WTC11 (cell line): Measurements from ENCODE around the gene ZBTB7C.

Experiments used
- CREM ChIP-seq: sonication (generic); formaldehyde crosslinking; IDR thresholded peaks from 2 replicates; pipeline ENCODE4 v1.8.1; 2022; ENCODE audit warnings: mild to moderate bottlenecking, missing genetic modification reagents, moderate library complexity
- FOXK1 ChIP-seq: sonication (generic); formaldehyde crosslinking; IDR thresholded peaks from 2 replicates; pipeline ENCODE4 v1.8.0; 2022; ENCODE audit warnings: mild to moderate bottlenecking, moderate library complexity, missing genetic modification reagents
- IRF2 ChIP-seq: sonication (generic); formaldehyde crosslinking; IDR thresholded peaks from 2 replicates; pipeline ENCODE4 v1.8.0; 2022; ENCODE audit warnings: low read depth, missing genetic modification reagents, borderline replicate concordance
- RELA ChIP-seq: sonication (generic); formaldehyde crosslinking; IDR thresholded peaks from 2 replicates; pipeline ENCODE4 v1.8.1; 2022; ENCODE audit warnings: missing genetic modification reagents, mild to moderate bottlenecking, borderline replicate concordance
- SP1 ChIP-seq: sonication (generic); formaldehyde crosslinking; conservative IDR thresholded peaks from 2 replicates; pipeline ENCODE4 v1.8.1; 2022; ENCODE audit warnings: missing genetic modification reagents
- TCF7 ChIP-seq: sonication (generic); formaldehyde crosslinking; IDR thresholded peaks from 2 replicates; pipeline ENCODE4 v1.8.0; 2022; ENCODE audit warnings: mild to moderate bottlenecking, low read depth, missing genetic modification reagents, moderate library complexity
- ZBTB21 ChIP-seq: sonication (generic); formaldehyde crosslinking; IDR thresholded peaks from 2 replicates; pipeline ENCODE4 v1.8.1; 2023; ENCODE audit warnings: mild to moderate bottlenecking, missing genetic modification reagents, borderline replicate concordance
- ZNF121 ChIP-seq: sonication (generic); formaldehyde crosslinking; IDR thresholded peaks from 2 replicates; pipeline ENCODE4 v1.8.0; 2023; ENCODE audit warnings: missing genetic modification reagents
- TF ChIP-seq, protein P1 (sequence below): sonication (generic); formaldehyde crosslinking; IDR thresholded peaks from 2 replicates; pipeline ENCODE4 v1.8.1; 2022; ENCODE audit warnings: low read depth, missing genetic modification reagents, borderline replicate concordance
- TF ChIP-seq, protein P2 (sequence below): fragments of 200-600 bp; IDR thresholded peaks from 2 replicates; pipeline ENCODE4 v1.8.0; 2022; ENCODE audit warnings: antibody characterized with exemption
- TF ChIP-seq, protein P3 (sequence below): sonication (generic); formaldehyde crosslinking; IDR thresholded peaks from 2 replicates; pipeline ENCODE4 v1.8.1; 2023; ENCODE audit warnings: mild to moderate bottlenecking, missing genetic modification reagents, moderate library complexity

DNA sequence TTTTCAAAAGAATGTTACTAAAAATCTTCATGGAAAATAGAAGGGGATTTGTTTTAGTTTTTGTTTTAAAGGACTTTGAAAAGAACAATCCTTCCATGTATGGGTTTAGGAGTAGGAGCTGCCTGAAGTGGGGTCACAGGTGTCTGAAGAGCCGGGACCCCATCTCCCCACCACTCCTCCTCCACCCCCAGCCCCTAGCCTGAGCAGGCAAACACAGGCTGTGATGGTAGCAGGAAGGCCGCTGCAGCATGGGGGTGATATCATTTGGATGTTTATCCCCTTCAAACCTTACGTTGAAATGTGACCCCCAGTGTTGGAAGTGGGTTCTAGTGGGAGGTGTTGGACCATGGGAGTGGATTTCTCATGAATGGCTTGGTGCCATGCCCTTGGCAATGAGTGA, 93.0 kb downstream of the ZBTB7C start:
- TF ChIP-seq, protein P1, sequence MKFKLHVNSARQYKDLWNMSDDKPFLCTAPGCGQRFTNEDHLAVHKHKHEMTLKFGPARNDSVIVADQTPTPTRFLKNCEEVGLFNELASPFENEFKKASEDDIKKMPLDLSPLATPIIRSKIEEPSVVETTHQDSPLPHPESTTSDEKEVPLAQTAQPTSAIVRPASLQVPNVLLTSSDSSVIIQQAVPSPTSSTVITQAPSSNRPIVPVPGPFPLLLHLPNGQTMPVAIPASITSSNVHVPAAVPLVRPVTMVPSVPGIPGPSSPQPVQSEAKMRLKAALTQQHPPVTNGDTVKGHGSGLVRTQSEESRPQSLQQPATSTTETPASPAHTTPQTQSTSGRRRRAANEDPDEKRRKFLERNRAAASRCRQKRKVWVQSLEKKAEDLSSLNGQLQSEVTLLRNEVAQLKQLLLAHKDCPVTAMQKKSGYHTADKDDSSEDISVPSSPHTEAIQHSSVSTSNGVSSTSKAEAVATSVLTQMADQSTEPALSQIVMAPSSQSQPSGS (CRISPR knock-in tag), result no peak
- TF ChIP-seq, protein P2, sequence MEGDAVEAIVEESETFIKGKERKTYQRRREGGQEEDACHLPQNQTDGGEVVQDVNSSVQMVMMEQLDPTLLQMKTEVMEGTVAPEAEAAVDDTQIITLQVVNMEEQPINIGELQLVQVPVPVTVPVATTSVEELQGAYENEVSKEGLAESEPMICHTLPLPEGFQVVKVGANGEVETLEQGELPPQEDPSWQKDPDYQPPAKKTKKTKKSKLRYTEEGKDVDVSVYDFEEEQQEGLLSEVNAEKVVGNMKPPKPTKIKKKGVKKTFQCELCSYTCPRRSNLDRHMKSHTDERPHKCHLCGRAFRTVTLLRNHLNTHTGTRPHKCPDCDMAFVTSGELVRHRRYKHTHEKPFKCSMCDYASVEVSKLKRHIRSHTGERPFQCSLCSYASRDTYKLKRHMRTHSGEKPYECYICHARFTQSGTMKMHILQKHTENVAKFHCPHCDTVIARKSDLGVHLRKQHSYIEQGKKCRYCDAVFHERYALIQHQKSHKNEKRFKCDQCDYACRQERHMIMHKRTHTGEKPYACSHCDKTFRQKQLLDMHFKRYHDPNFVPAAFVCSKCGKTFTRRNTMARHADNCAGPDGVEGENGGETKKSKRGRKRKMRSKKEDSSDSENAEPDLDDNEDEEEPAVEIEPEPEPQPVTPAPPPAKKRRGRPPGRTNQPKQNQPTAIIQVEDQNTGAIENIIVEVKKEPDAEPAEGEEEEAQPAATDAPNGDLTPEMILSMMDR, result no peak
- TF ChIP-seq ZBTB21 (no peak), CREM (CRISPR knock-in tag) (no peak), FOXK1 (CRISPR knock-in tag) (no peak), ZNF121 (CRISPR knock-in tag) (no peak), IRF2 (no peak), TCF7 (CRISPR knock-in tag) (no peak), RELA (CRISPR knock-in tag) (no peak), SP1 (no peak)
- TF ChIP-seq, protein P3, sequence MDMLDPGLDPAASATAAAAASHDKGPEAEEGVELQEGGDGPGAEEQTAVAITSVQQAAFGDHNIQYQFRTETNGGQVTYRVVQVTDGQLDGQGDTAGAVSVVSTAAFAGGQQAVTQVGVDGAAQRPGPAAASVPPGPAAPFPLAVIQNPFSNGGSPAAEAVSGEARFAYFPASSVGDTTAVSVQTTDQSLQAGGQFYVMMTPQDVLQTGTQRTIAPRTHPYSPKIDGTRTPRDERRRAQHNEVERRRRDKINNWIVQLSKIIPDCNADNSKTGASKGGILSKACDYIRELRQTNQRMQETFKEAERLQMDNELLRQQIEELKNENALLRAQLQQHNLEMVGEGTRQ (CRISPR knock-in tag), result no peak
